Measurements from ENCODE around the gene C20orf96. TPM values are rescaled to one million over a fixed set of nuclear protein-coding genes. Genes with fewer than 3 reads are reported as not detected.
"Not testable (repeated sequence)": the region's sequence is repeated elsewhere in the genome, so short reads cannot be mapped to it uniquely, and the experiment has no call there.

C20orf96 gene
- polyA plus RNA-seq (2013, experiment 1 of 2), result 18.6 TPM
- 25.0 TPM for polyA plus RNA-seq (2013, experiment 2 of 2)

DNA sequence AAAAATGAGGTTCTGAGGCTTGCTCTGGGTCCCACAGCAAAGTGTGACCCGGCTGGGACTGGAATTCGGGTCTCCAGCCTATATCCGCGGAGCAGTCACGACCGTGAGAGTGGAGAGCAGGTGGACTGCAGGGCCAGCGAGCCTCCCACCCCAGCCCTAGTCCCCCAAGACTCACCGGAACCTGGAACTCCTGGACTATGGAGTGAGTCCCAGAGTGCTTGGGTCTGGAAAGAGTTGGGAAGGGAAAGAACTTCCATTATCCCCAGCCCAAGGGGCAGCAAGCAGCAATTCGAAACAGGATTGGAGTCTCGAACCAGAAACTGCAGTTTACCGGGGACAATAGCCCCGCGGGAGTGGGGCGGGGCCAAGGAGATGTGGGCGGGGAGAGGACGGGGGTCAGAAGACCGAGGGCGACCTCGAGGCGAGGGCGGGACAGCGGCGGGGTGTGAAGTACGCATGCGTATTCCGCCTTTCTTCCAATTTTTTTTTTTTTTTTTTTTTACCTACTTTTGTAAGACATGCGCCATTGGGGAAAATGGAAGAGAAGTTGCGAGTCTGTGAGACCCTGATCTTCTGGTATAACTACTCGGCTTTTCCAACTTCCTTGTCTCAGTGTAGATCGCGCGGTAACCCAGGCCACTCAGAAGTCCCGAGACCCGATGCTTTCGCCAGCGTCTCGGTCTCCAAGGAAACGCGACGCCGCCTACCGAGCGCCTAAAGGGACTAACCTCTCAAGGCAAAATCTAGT is at the start of gene C20orf96:
C20orf96 (minus strand) TSS at position 667 of the 748 bp plus-strand sequence; CDS start at position 527, 140 bp downstream.
- H3K9ac ChIP-seq (ENCODE audit: low read depth, low read length), result peak within 1 kb of the TSS; percentile 76
- peaks cover 23% of the 10 kb centered on the region for H3K27me3 ChIP-seq (ENCODE audit: insufficient read depth, low read length)
- no peaks in the 10 kb centered on the region for H3K36me3 ChIP-seq (ENCODE audit: insufficient read depth, low read length)
- under 1% methylated on average over 38 of the region's 43 CpGs for WGBS
- no peaks in the 10 kb centered on the region for H3K9me3 ChIP-seq (ENCODE audit: insufficient read depth, low read depth, low read length)
- peak within 1 kb of the TSS; percentile 91 for H3K4me3 ChIP-seq (ENCODE audit: low read length)
- peak within 1 kb of the TSS; percentile 79 for H3K27ac ChIP-seq (ENCODE audit: low read depth, low read length)
- H3K4me1 ChIP-seq (ENCODE audit: insufficient read depth, low read length), result peaks cover 11% of the 10 kb centered on the region; the same call in 1 of the 2 replicates

- not testable (repeated sequence) for H3K36me3 ChIP-seq (ENCODE audit: insufficient read depth, low read length); H3K9ac ChIP-seq (ENCODE audit: low read depth, low read length); H3K9me3 ChIP-seq (ENCODE audit: insufficient read depth, low read depth, low read length); H3K4me3 ChIP-seq (ENCODE audit: low read length); H3K27ac ChIP-seq (ENCODE audit: low read depth, low read length); H3K4me1 ChIP-seq (ENCODE audit: insufficient read depth, low read length)
- H3K27me3 ChIP-seq (ENCODE audit: insufficient read depth, low read length), result peaks cover 12% of the 10 kb centered on the region
- WGBS, result 74% methylated on average over 1 of the region's 1 CpG
Observed at GRCh38 chr20:336040-336439, 45.5 kb upstream of the C20orf96 start.

GRCh38 chr20:334578-334977 is 44.0 kb upstream of the C20orf96 start:
- Histone ChIP-seq H3K4me1 (ENCODE audit: insufficient read depth, low read length) (peaks cover 9% of the 10 kb centered on the region), H3K9me3 (ENCODE audit: insufficient read depth, low read depth, low read length) (no peaks in the 10 kb centered on the region), H3K9ac (ENCODE audit: low read depth, low read length) (no peak overlapping the region), H3K27me3 (ENCODE audit: insufficient read depth, low read length) (peaks cover 12% of the 10 kb centered on the region), H3K4me3 (ENCODE audit: low read length) (no peak overlapping the region), H3K27ac (ENCODE audit: low read depth, low read length) (no peak overlapping the region), H3K36me3 (ENCODE audit: insufficient read depth, low read length) (no peaks in the 10 kb centered on the region)
- WGBS, result 97% methylated on average over 8 of the region's 8 CpGs

DNA sequence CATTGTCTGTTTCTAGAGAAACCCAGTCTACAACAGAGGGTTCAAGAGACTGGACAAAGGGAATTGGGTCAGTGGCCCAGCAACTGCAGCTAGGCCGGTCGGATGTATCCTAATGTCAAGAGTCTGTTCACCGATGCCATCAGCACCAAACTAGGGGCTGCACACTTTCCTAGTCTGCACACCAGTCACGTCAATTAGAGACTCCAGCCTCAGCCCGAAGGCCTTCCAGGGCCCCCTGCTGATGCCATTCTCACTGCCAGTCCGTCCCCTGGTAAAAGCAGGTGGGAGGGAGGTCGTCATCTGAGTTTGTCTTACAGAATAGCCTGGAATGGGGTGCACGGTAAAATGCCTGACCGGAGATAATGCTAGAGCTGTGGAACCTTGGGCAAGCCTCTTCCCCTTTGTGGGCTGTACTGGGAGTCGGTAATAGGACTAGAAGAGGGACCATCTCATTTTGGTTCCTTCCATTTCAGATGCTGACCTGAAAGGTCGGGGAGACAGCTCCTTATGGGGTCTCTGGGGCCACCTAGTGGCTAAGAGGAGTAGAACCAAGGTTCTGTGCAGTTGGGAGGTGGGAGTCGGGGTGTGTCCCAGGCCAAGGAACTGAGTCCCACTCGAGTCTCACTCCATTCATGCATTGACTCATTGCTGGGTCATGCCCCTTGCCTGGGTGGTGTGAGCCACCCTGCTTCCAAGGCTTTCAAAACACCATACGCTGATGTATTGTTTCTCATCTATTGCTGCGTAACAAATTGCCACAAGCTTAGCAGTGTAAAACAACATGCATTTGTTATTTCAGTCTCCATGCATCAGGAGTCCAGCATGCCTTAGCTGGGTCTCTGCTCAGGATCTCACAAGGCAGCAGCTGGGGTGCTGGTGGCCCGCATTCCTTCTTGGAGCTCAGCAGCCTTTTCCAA is 39.9 kb upstream of the C20orf96 start:
- Histone ChIP-seq H3K27me3 (ENCODE audit: insufficient read depth, low read length) (0 out of 2 replicates have a peak, but pooled peaks cover 2% of the 10 kb centered on the region), H3K27ac (ENCODE audit: low read depth, low read length) (no peak overlapping the region), H3K4me1 (ENCODE audit: insufficient read depth, low read length) (peaks cover 22% of the 10 kb centered on the region), H3K4me3 (ENCODE audit: low read length) (no peak overlapping the region), H3K9ac (ENCODE audit: low read depth, low read length) (no peak overlapping the region), H3K9me3 (ENCODE audit: insufficient read depth, low read depth, low read length) (no peaks in the 10 kb centered on the region), H3K36me3 (ENCODE audit: insufficient read depth, low read length) (peaks cover 9% of the 10 kb centered on the region)
- WGBS, result 48% methylated on average over 16 of the region's 16 CpGs

DNA sequence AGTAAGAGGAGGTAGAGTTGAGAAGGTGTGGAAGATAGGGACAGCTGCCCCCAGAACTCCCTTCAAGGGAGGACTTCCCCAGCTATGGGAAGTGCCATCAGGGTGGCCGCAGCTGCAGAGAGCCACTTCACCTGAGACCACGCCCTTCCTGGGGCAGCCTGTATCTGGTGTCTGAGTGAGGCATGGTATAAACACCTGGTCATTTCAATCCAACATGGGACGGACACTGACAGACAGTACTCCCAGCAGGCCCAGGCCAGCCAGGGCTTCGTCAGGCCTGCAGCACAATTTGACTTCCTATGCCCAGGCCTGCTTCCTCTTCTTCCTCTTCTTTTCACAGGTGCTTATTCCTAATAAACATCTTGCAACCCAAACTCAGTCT is 39.3 kb upstream of the C20orf96 start:
- Histone ChIP-seq H3K9me3 (ENCODE audit: insufficient read depth, low read depth, low read length) (no peaks in the 10 kb centered on the region), H3K36me3 (ENCODE audit: insufficient read depth, low read length) (peaks cover 9% of the 10 kb centered on the region), H3K4me1 (ENCODE audit: insufficient read depth, low read length) (peaks cover 22% of the 10 kb centered on the region), H3K27me3 (ENCODE audit: insufficient read depth, low read length) (no peaks in the 10 kb centered on the region), H3K4me3 (ENCODE audit: low read length) (no peak overlapping the region), H3K9ac (ENCODE audit: low read depth, low read length) (no peak overlapping the region), H3K27ac (ENCODE audit: low read depth, low read length) (no peak overlapping the region)
- 83% methylated on average over 4 of the region's 4 CpGs for WGBS

DNA sequence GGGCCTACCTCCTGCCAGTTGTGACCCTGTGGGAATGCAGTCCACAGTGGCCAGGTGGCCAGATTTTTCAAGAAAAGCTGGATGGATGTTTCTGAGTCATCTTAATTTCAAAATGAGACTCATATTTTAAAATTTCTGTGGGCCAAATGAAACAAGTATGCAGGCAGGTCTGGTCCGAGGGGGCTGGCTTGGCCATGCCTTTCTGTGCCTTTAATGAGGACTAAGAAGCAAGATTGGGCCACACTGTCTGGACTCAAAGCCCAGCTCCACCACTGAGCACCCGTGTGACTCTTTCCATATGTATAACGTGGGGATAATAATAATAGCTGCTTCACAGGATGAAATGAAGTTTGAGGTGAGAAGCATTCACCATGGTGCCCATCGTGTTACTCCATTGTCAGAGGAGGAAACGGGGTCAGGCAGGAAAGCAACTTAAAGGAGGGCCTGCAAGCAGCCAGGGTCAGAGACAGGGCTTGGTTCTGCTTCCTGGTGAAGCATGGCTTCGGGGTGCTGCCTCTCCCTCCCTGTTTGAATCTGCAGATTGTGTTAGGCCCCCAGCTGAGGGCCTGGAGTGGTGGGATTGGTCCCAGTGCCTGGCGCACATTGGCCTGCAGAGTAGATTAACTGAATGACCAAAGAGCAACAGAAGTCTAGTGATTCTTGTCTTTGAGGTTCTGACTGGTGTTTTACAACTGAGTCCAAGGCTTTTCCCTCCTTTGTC is 38.6 kb upstream of the C20orf96 start:
- H3K4me3 ChIP-seq (ENCODE audit: low read length), result peak overlapping the region; percentile 96; the same call in 1 of the 2 replicates
- H3K36me3 ChIP-seq (ENCODE audit: insufficient read depth, low read length), result peaks cover 9% of the 10 kb centered on the region
- no peak overlapping the region for H3K9ac ChIP-seq (ENCODE audit: low read depth, low read length)
- H3K9me3 ChIP-seq (ENCODE audit: insufficient read depth, low read depth, low read length), result no peaks in the 10 kb centered on the region
- no peak overlapping the region for H3K27ac ChIP-seq (ENCODE audit: low read depth, low read length)
- H3K27me3 ChIP-seq (ENCODE audit: insufficient read depth, low read length), result no peaks in the 10 kb centered on the region
- H3K4me1 ChIP-seq (ENCODE audit: insufficient read depth, low read length), result peaks cover 22% of the 10 kb centered on the region
- WGBS, result 86% methylated on average over 7 of the region's 7 CpGs

DNA sequence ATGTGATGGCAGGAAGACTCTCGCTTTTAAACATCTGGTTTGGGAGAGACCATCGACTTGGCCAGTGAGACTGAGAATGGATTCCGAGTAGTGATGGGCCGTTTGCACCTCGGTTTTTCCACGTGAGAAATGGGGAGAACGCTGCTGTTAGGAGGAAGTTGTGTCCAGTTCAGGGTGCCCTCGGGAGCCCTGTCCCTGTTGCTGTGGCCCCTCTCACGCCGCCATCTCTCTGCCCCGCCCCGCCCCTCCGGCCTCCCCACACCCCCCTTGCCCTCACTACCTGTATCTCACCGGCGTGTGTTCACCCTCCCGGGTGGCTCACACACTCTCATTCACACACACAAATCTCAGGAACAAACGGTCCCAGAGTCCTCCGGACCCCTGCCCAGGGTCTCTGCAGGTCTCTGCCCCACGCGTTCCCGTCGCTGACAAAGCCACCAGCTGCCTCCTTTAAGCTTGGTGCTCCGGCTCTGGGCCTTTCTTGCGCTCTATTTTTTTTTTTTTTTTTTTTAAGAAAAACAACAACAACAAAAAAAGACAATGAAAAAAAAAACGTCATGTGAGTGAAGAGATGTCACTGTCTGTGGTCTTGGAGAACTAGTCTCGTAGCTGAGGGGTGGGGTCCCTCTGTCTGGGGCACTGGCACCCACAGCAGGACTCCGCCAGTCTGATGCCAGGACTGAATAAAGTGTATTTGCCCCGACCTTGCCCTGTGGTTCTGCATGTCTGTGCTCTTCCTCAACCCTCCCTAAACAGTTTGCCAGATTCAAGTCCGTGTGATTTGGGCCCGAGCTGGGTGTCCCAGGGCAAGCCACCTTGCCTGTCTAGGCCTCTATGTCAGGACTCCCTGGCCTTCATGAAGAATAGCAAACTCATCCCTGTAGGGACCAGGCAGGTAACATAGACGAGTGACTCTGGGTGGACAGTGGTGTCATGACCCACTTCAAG is 37.8 kb upstream of the C20orf96 start:
- no peak overlapping the region for H3K27ac ChIP-seq (ENCODE audit: low read depth, low read length)
- peaks cover 9% of the 10 kb centered on the region for H3K36me3 ChIP-seq (ENCODE audit: insufficient read depth, low read length)
- peak overlapping the region; percentile 65 for H3K9ac ChIP-seq (ENCODE audit: low read depth, low read length)
- H3K27me3 ChIP-seq (ENCODE audit: insufficient read depth, low read length), result no peaks in the 10 kb centered on the region
- peaks cover 26% of the 10 kb centered on the region for H3K4me1 ChIP-seq (ENCODE audit: insufficient read depth, low read length)
- 63% methylated on average over 28 of the region's 31 CpGs for WGBS
- H3K4me3 ChIP-seq (ENCODE audit: low read length), result peak overlapping the region; percentile 96
- H3K9me3 ChIP-seq (ENCODE audit: insufficient read depth, low read depth, low read length), result no peaks in the 10 kb centered on the region

GRCh38 chr20:327186-328026 is 36.9 kb upstream of the C20orf96 start:
- 3% methylated on average over 47 of the region's 47 CpGs for WGBS
- Histone ChIP-seq H3K9ac (ENCODE audit: low read depth, low read length) (peak overlapping the region; percentile 65), H3K4me3 (ENCODE audit: low read length) (peak overlapping the region; percentile 96), H3K27ac (ENCODE audit: low read depth, low read length) (peak overlapping the region; percentile 78), H3K9me3 (ENCODE audit: insufficient read depth, low read depth, low read length) (no peaks in the 10 kb centered on the region), H3K4me1 (ENCODE audit: insufficient read depth, low read length) (peaks cover 33% of the 10 kb centered on the region), H3K36me3 (ENCODE audit: insufficient read depth, low read length) (peaks cover 9% of the 10 kb centered on the region), H3K27me3 (ENCODE audit: insufficient read depth, low read length) (no peaks in the 10 kb centered on the region)

- WGBS, result under 1% methylated on average over 37 of the region's 38 CpGs
- Histone ChIP-seq H3K27ac (ENCODE audit: low read depth, low read length) (peak overlapping the region; percentile 98), H3K4me1 (ENCODE audit: insufficient read depth, low read length) (peaks cover 36% of the 10 kb centered on the region), H3K9ac (ENCODE audit: low read depth, low read length) (peak overlapping the region; percentile 95), H3K27me3 (ENCODE audit: insufficient read depth, low read length) (no peaks in the 10 kb centered on the region), H3K36me3 (ENCODE audit: insufficient read depth, low read length) (peaks cover 9% of the 10 kb centered on the region), H3K9me3 (ENCODE audit: insufficient read depth, low read depth, low read length) (no peaks in the 10 kb centered on the region), H3K4me3 (ENCODE audit: low read length) (peak overlapping the region; percentile 96)
Observed at GRCh38 chr20:326645-327185, 36.2 kb upstream of the C20orf96 start.

Data from HUES64 (cell line).